SU-DHL-6 (cell line): Measurements from ENCODE around the gene HSD17B13.

Experiments
- H2AFZ ChIP-seq: fragments of 200-600 bp; sonication (generic); 2 replicates; pipeline ENCODE4 v1.6.1; 2014; ENCODE audit warnings: low read depth, mild to moderate bottlenecking, moderate library complexity, mixed read lengths, antibody characterized with exemption, low read length; ENCODE audit not compliant: severe bottlenecking
- H3F3A ChIP-seq: fragments of 200-600 bp; shearing (Covaris generic); 2 replicates; pipeline ENCODE4 v1.6.0; 2016; ENCODE audit warnings: antibody characterized with exemption, mild to moderate bottlenecking; ENCODE audit not compliant: insufficient read depth
- H3K27ac ChIP-seq: fragments of 200-600 bp; sonication (generic); 2 replicates; pipeline ENCODE4 v1.5.1; 2016; ENCODE audit warnings: low read depth, mild to moderate bottlenecking, low read length, moderate library complexity, mixed read lengths
- H3K27me3 ChIP-seq: fragments of 200-600 bp; sonication (generic), shearing (Covaris generic); 2 replicates; pipeline ENCODE4 v1.6.0; 2014; ENCODE audit warnings: mild to moderate bottlenecking, low read length
- H3K36me3 ChIP-seq: fragments of 200-600 bp; sonication (generic); 2 replicates; pipeline ENCODE4 v1.6.1; 2014; ENCODE audit warnings: mild to moderate bottlenecking, low read length, mixed read lengths
- H3K4me2 ChIP-seq: fragments of 300-600, 200-600 bp; shearing (Covaris generic), sonication (generic); 2 replicates; pipeline ENCODE4 v1.6.0; 2014; ENCODE audit warnings: low read length, low read depth, mild to moderate bottlenecking; ENCODE audit not compliant: poor library complexity, severe bottlenecking
- H3K4me3 ChIP-seq: fragments of 200-600 bp; sonication (generic); 2 replicates; pipeline ENCODE4 v1.5.1; 2014; ENCODE audit warnings: antibody characterized with exemption, low read length, mild to moderate bottlenecking, mixed read lengths; ENCODE audit not compliant: insufficient read depth, poor library complexity, severe bottlenecking
- H3K79me2 ChIP-seq: fragments of 200-600 bp; sonication (generic); 2 replicates; pipeline ENCODE4 v1.6.1; 2014; ENCODE audit warnings: mild to moderate bottlenecking, low read length, moderate library complexity; ENCODE audit not compliant: insufficient read depth
- H3K9ac ChIP-seq: fragments of 200-600 bp; sonication (generic); 2 replicates; pipeline ENCODE4 v1.7.0; 2014; ENCODE audit warnings: mild to moderate bottlenecking, low read length
- H3K9me2 ChIP-seq: fragments of 200-600 bp; sonication (generic); replicated peaks from 2 replicates; pipeline ENCODE4 v1.6.1; 2014; ENCODE audit warnings: low read length; ENCODE audit not compliant: insufficient read depth
- H3K9me3 ChIP-seq: fragments of 200-600 bp; sonication (generic); 2 replicates; pipeline ENCODE4 v1.6.1; 2014; ENCODE audit warnings: low read length, mixed read lengths; ENCODE audit not compliant: insufficient read depth
- H4K20me1 ChIP-seq: fragments of 200-600 bp; sonication (generic); 2 replicates; pipeline ENCODE4 v1.6.1; 2014; ENCODE audit warnings: low read depth, mild to moderate bottlenecking, antibody characterized with exemption, low read length, moderate library complexity, mixed read lengths
- EZH2phosphoT487 ChIP-seq: fragments of 200-600 bp; sonication (generic), shearing (Covaris generic); conservative IDR thresholded peaks from 2 replicates; pipeline ENCODE4 v1.6.1; 2018; ENCODE audit warnings: mild to moderate bottlenecking, antibody characterized with exemption, low read length, moderate library complexity, mixed read lengths
- TF ChIP-seq, protein P1 (sequence below): fragments of 200-600 bp; sonication (generic); IDR thresholded peaks from one replicate; pipeline ENCODE4 v1.5.1; 2017; ENCODE audit warnings: antibody characterized with exemption, mild to moderate bottlenecking, low read length, moderate library complexity; ENCODE audit not compliant: insufficient read depth, poor library complexity, severe bottlenecking

The HSD17B13 gene

DNA sequence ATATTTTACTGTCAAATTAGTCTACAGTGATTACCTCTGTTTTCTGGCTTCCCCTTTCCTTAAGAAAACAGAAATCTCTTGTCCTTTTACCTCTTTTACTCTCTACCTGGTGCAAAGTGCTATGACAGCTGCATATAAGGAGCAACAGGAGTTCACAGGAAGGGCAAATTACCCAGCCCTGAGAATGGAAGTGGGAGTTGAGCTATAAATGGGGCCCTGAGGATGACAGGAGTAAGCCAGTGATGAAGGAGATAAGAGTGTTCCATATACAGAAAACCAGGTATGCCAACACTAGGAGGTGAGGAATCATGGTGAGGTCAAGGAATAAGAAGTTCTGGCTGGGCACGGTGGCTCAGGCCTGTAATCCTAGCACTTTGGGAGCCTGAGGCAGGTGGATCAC, 4.5 kb upstream of the HSD17B13 start:
- no peaks in the 10 kb centered on the region for H3K9me2 ChIP-seq
- no peaks in the 10 kb centered on the region for H4K20me1 ChIP-seq
- no peaks in the 10 kb centered on the region for H3K79me2 ChIP-seq
- H3K4me2 ChIP-seq = no peak overlapping the region
- H3K4me3 ChIP-seq = no peak overlapping the region
- no peak overlapping the region for H2AFZ ChIP-seq
- H3K36me3 ChIP-seq = no peaks in the 10 kb centered on the region
- no peak for TF ChIP-seq EZH2phosphoT487
- TF ChIP-seq, protein P1, sequence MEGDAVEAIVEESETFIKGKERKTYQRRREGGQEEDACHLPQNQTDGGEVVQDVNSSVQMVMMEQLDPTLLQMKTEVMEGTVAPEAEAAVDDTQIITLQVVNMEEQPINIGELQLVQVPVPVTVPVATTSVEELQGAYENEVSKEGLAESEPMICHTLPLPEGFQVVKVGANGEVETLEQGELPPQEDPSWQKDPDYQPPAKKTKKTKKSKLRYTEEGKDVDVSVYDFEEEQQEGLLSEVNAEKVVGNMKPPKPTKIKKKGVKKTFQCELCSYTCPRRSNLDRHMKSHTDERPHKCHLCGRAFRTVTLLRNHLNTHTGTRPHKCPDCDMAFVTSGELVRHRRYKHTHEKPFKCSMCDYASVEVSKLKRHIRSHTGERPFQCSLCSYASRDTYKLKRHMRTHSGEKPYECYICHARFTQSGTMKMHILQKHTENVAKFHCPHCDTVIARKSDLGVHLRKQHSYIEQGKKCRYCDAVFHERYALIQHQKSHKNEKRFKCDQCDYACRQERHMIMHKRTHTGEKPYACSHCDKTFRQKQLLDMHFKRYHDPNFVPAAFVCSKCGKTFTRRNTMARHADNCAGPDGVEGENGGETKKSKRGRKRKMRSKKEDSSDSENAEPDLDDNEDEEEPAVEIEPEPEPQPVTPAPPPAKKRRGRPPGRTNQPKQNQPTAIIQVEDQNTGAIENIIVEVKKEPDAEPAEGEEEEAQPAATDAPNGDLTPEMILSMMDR = no peak
- H3K9ac ChIP-seq = no peak overlapping the region
- no peak overlapping the region for H3K27ac ChIP-seq
- no peaks in the 10 kb centered on the region for H3F3A ChIP-seq
- H3K9me3 ChIP-seq = no peaks in the 10 kb centered on the region
- H3K27me3 ChIP-seq = no peaks in the 10 kb centered on the region

DNA sequence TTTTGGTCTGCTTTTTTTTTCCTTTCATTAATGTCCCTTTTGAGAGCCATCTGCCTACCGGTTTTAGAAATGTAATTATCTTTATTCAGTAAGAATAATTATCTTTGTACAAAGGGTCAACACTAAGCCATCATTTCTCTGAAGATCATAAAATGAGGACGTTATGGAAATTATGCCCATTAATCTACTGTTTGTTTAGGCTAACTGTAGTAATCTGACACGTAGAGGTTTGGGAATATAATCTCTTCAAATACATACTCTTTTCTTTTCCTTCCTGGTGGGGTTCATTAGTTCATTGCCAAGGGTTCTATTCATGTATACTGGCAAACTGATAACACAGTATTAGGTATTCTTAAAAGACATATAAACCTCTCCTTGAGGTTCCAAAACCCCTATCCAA, 3.8 kb upstream of the HSD17B13 start:
- H3K4me2 ChIP-seq = no peak overlapping the region
- TF ChIP-seq, protein P1 = no peak
- no peak for TF ChIP-seq EZH2phosphoT487
- no peaks in the 10 kb centered on the region for H3K36me3 ChIP-seq
- H3K9me2 ChIP-seq = no peaks in the 10 kb centered on the region
- no peaks in the 10 kb centered on the region for H3F3A ChIP-seq
- no peak overlapping the region for H2AFZ ChIP-seq
- no peak overlapping the region for H3K27ac ChIP-seq
- H3K9me3 ChIP-seq = no peaks in the 10 kb centered on the region
- no peaks in the 10 kb centered on the region for H4K20me1 ChIP-seq
- H3K4me3 ChIP-seq = no peak overlapping the region
- no peaks in the 10 kb centered on the region for H3K79me2 ChIP-seq
- H3K27me3 ChIP-seq = no peaks in the 10 kb centered on the region
- H3K9ac ChIP-seq = no peak overlapping the region

DNA sequence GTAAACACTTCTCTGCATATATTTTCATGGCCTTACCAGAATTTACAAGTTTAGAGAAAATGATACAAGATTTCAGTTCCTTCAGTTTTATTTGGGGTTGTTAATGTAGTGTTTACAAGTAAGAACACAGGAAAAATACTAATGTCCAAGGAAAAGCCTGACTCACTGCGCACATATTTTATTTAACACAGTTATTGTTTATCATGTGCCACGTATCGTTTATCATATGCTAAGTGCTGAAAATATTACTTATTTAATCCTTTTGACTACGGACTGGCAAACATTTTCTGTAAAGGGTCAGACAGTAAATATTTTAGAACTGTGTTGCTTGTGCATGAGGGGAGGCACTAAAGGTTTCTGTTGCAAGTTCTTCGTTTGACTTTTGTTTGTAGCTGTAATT, 794 bp downstream of the HSD17B13 start:
- Histone ChIP-seq H3K9me3 (no peaks in the 10 kb centered on the region), H3K27ac (no peak overlapping the region), H3K4me2 (no peak overlapping the region), H4K20me1 (no peaks in the 10 kb centered on the region), H3K9me2 (no peaks in the 10 kb centered on the region), H3K9ac (no peak overlapping the region), H3K27me3 (no peaks in the 10 kb centered on the region), H2AFZ (no peak overlapping the region), H3K4me3 (no peak overlapping the region), H3K36me3 (no peaks in the 10 kb centered on the region), H3F3A (no peaks in the 10 kb centered on the region), H3K79me2 (no peaks in the 10 kb centered on the region)
- no peak for TF ChIP-seq EZH2phosphoT487
- TF ChIP-seq, protein P1 = no peak

DNA sequence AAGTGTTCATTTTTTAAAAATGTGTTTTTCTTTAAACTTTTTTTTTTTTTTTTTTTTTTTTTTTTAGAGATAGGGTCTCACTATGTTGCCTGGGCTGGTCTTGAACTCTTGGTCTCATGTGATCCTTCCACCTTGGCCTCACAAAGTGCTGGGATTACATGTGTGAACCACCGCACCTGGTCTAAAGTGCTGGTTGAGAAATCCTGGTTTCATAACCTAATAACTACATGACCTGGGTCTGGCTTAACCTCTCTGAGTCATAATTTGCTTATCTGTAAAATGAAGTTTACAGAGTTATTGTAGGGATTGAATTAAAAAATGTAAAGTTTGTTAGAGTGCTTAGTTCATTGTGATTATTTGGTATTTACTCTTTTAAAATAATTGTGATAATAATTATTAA, 5.2 kb downstream of the HSD17B13 start:
- Histone ChIP-seq H3K4me2 (no peak overlapping the region), H3K9ac (no peak overlapping the region), H3K9me2 (no peaks in the 10 kb centered on the region), H2AFZ (no peak overlapping the region), H3F3A (no peaks in the 10 kb centered on the region), H3K36me3 (no peaks in the 10 kb centered on the region), H4K20me1 (no peaks in the 10 kb centered on the region), H3K9me3 (no peaks in the 10 kb centered on the region), H3K27me3 (no peaks in the 10 kb centered on the region), H3K27ac (no peak overlapping the region), H3K79me2 (no peaks in the 10 kb centered on the region), H3K4me3 (no peak overlapping the region)
- no peak for TF ChIP-seq EZH2phosphoT487
- TF ChIP-seq, protein P1 = no peak
